ENCODE measurements around the gene EPHA6.

EPHA6 gene

GRCh38 chr3:97485206-97485605 lies 670.8 kb downstream of the EPHA6 start:
- DNase-seq, result no peak

GRCh38 chr3:97487587-97487986 lies 673.2 kb downstream of the EPHA6 start:
- DNase-seq, result no peak

GRCh38 chr3:97488741-97489140 lies 674.3 kb downstream of the EPHA6 start:
- no peak for DNase-seq

- no peak for DNase-seq
These were observed 681.5 kb downstream of the EPHA6 start for GRCh38 chr3:97495896-97496295.

- DNase-seq, result peak in 1 of 2 experiments; percentile 10
These were observed 682.7 kb downstream of the EPHA6 start for GRCh38 chr3:97497138-97497537.

GRCh38 chr3:97504463-97504862 lies 690.1 kb downstream of the EPHA6 start:
- no peak for DNase-seq

- peak in 1 of 2 experiments; percentile 35 for DNase-seq
These were observed 696.4 kb downstream of the EPHA6 start for GRCh38 chr3:97510795-97511194.

GRCh38 chr3:97515076-97515475 lies 700.7 kb downstream of the EPHA6 start:
- DNase-seq, result peak in 1 of 2 experiments; percentile 64

- DNase-seq, result no peak
These were observed 716.3 kb downstream of the EPHA6 start for GRCh38 chr3:97530691-97531090.

- peak; percentile 40 to 58 for DNase-seq
These were observed 733.2 kb downstream of the EPHA6 start for GRCh38 chr3:97547573-97547972.

- no peak for DNase-seq
These were observed 736.0 kb downstream of the EPHA6 start for GRCh38 chr3:97550408-97550807.

- no peak for DNase-seq
These were observed 737.8 kb downstream of the EPHA6 start for GRCh38 chr3:97552186-97552585.

- no peak for DNase-seq
These were observed 761.3 kb downstream of the EPHA6 start for GRCh38 chr3:97575742-97576141.

GRCh38 chr3:97576221-97576620 lies 761.8 kb downstream of the EPHA6 start:
- DNase-seq, result no peak

- DNase-seq, result no peak
These were observed 765.0 kb downstream of the EPHA6 start for GRCh38 chr3:97579365-97579764.

- DNase-seq, result no peak
These were observed 796.2 kb downstream of the EPHA6 start for GRCh38 chr3:97610626-97611025.

- no peak for DNase-seq
These were observed 798.2 kb downstream of the EPHA6 start for GRCh38 chr3:97612632-97613031.

- no peak for DNase-seq
These were observed 798.7 kb downstream of the EPHA6 start for GRCh38 chr3:97613139-97613538.

GRCh38 chr3:97620514-97620913 lies 806.1 kb downstream of the EPHA6 start:
- DNase-seq, result peak in 1 of 2 experiments; percentile 8

- no peak for DNase-seq
These were observed 822.1 kb downstream of the EPHA6 start for GRCh38 chr3:97636465-97636864.

- peak in 1 of 2 experiments; percentile 6 for DNase-seq
These were observed 832.5 kb downstream of the EPHA6 start for GRCh38 chr3:97646932-97647331.

- DNase-seq, result peak; percentile 69 to 84
These were observed 833.1 kb downstream of the EPHA6 start for GRCh38 chr3:97647441-97647982.

GRCh38 chr3:97655971-97656370 lies 841.6 kb downstream of the EPHA6 start:
- no peak for DNase-seq

GRCh38 chr3:97656638-97657037 lies 842.2 kb downstream of the EPHA6 start:
- peak; percentile 77 to 81 for DNase-seq

- peak; percentile 36 to 68 for DNase-seq
These were observed 844.4 kb downstream of the EPHA6 start for GRCh38 chr3:97658668-97659285.

Measured in NCI-H526 (cell line).